SK-N-SH treated with all-trans-retinoic acid at 6 μM for 48 hours (cell line): ENCODE results near the gene EPS8L2.
"Not testable (repeated sequence)": the region's sequence is repeated elsewhere in the genome, so short reads cannot be mapped to it uniquely, and the experiment has no call there.

Experiments
- ATAC-seq: fragments of 200-7000 bp; cut with Tn5 transposase; 3 replicates; pipeline ENCODE4 v1.9.1; 2020; ENCODE audit warnings: mild to moderate bottlenecking, moderate library complexity
- ARNTL ChIP-seq: fragments of 450-650 bp; formaldehyde crosslinking; IDR thresholded peaks from 2 replicates; pipeline ENCODE4 v1.5.0; 2020; ENCODE audit warnings: low read depth, mild to moderate bottlenecking, moderate library complexity, borderline replicate concordance
- BACH2 ChIP-seq: fragments of 250-450 bp; sonication (Bioruptor Pico); IDR thresholded peaks from 2 replicates; pipeline ENCODE4 v1.9.0; 2021; ENCODE audit warnings: mild to moderate bottlenecking, borderline replicate concordance
- CREB5 ChIP-seq: fragments of 250-450 bp; sonication (Bioruptor Pico); IDR thresholded peaks from 2 replicates; pipeline ENCODE4 v1.5.1; 2020; ENCODE audit warnings: low read depth, mild to moderate bottlenecking, moderate library complexity
- CSDC2 ChIP-seq: fragments of 250-450 bp; sonication (Bioruptor Pico); IDR thresholded peaks from 2 replicates; pipeline ENCODE4 v1.5.0; 2020; ENCODE audit warnings: mild to moderate bottlenecking, moderate library complexity
- ESRRG ChIP-seq: fragments of 250-450 bp; sonication (Bioruptor Pico); IDR thresholded peaks from 2 replicates; pipeline ENCODE4 v1.6.1; 2021; ENCODE audit warnings: mild to moderate bottlenecking
- GLIS3 ChIP-seq: fragments of 250-450 bp; sonication (Bioruptor Pico); IDR thresholded peaks from 2 replicates; pipeline ENCODE4 v1.5.0; 2020; ENCODE audit warnings: mild to moderate bottlenecking, moderate library complexity
- OSR1 ChIP-seq: fragments of 250-450 bp; sonication (Bioruptor Pico); IDR thresholded peaks from 2 replicates; pipeline ENCODE4 v1.8.0; 2022; ENCODE audit warnings: moderate library complexity, mild to moderate bottlenecking, inconsistent platforms
- PATZ1 ChIP-seq: fragments of 250-450 bp; sonication (Bioruptor Pico); IDR thresholded peaks from 2 replicates; pipeline ENCODE4 v1.8.0; 2020; ENCODE audit warnings: mild to moderate bottlenecking, moderate library complexity, borderline replicate concordance
- PPARA ChIP-seq: fragments of 250-450 bp; sonication (Bioruptor Pico); IDR thresholded peaks from 2 replicates; pipeline ENCODE4 v1.5.0; 2020; ENCODE audit warnings: mild to moderate bottlenecking, borderline replicate concordance
- RARB ChIP-seq: fragments of 250-450 bp; sonication (Bioruptor Pico); IDR thresholded peaks from 2 replicates; pipeline ENCODE4 v1.8.0; 2021; ENCODE audit warnings: mild to moderate bottlenecking, moderate library complexity
- SNAI2 ChIP-seq: fragments of 250-450 bp; sonication (Bioruptor Pico); IDR thresholded peaks from 2 replicates; pipeline ENCODE4 v1.5.0; 2020; ENCODE audit warnings: mild to moderate bottlenecking, moderate library complexity
- TCF4 ChIP-seq: fragments of 250-450 bp; sonication (Bioruptor Pico); IDR thresholded peaks from 2 replicates; pipeline ENCODE4 v1.8.0; 2021; ENCODE audit warnings: mild to moderate bottlenecking, moderate library complexity, borderline replicate concordance
- TOX ChIP-seq: fragments of 250-450 bp; sonication (Bioruptor Pico); IDR thresholded peaks from 2 replicates; pipeline ENCODE4 v1.8.0; 2021; ENCODE audit warnings: mild to moderate bottlenecking, moderate library complexity, borderline replicate concordance
- TSHZ2 ChIP-seq: fragments of 250-450 bp; sonication (Bioruptor Pico); IDR thresholded peaks from 2 replicates; pipeline ENCODE4 v1.5.0; 2020; ENCODE audit warnings: mild to moderate bottlenecking, moderate library complexity
- ZC3H10 ChIP-seq: fragments of 250-450 bp; sonication (Bioruptor Pico); IDR thresholded peaks from 2 replicates; pipeline ENCODE4 v1.5.1; 2021; ENCODE audit warnings: mild to moderate bottlenecking, moderate library complexity
- ZFP3 ChIP-seq: fragments of 250-450 bp; sonication (Bioruptor Pico); IDR thresholded peaks from 2 replicates; pipeline ENCODE4 v1.5.0; 2020; ENCODE audit warnings: mild to moderate bottlenecking, moderate library complexity
- ZFP30 ChIP-seq: fragments of 450-650 bp; formaldehyde crosslinking; IDR thresholded peaks from 2 replicates; pipeline ENCODE4 v1.5.0; 2022; ENCODE audit warnings: mild to moderate bottlenecking, moderate library complexity
- ZNF565 ChIP-seq: fragments of 450-650 bp; formaldehyde crosslinking; conservative IDR thresholded peaks from 2 replicates; pipeline ENCODE4 v1.5.0; 2020; ENCODE audit warnings: low read depth, mild to moderate bottlenecking, moderate library complexity
- ZNF70 ChIP-seq: fragments of 450-650 bp; formaldehyde crosslinking; IDR thresholded peaks from 2 replicates; pipeline ENCODE4 v1.5.0; 2020; ENCODE audit warnings: mild to moderate bottlenecking, moderate library complexity
- ZNF8 ChIP-seq: fragments of 450-650 bp; formaldehyde crosslinking; IDR thresholded peaks from 2 replicates; pipeline ENCODE4 v1.5.0; 2020; ENCODE audit warnings: mild to moderate bottlenecking, moderate library complexity

Gene EPS8L2

GRCh38 chr11:729492-730074, 23.6 kb downstream of the EPS8L2 start (continued):
- TF ChIP-seq CREB5 (CRISPR knock-in tag) (no peak), GLIS3 (CRISPR knock-in tag) (no peak), ZFP30 (CRISPR knock-in tag) (no peak), ESRRG (no peak), ZNF8 (no peak), RARB (CRISPR knock-in tag) (no peak), TCF4 (no peak), OSR1 (CRISPR knock-in tag) (no peak)

- ATAC-seq: no peak
- TF ChIP-seq BACH2 (CRISPR knock-in tag) (no peak), ZNF70 (CRISPR knock-in tag) (no peak), ZNF8 (no peak), TSHZ2 (no peak), TOX (CRISPR knock-in tag) (no peak), ZNF565 (no peak), ESRRG (no peak)
- TF ChIP-seq, all 23 proteins: peak for 0
These were observed 27.0 kb downstream of the EPS8L2 start for GRCh38 chr11:733072-733471.

GRCh38 chr11:734541-734940, 28.5 kb downstream of the EPS8L2 start:
- ATAC-seq: not testable (repeated sequence)

GRCh38 chr11:737366-737765, 31.3 kb downstream of the EPS8L2 start:
- TF ChIP-seq SNAI2 (CRISPR knock-in tag) (no peak), CSDC2 (no peak), RARB (CRISPR knock-in tag) (no peak), TCF4 (no peak), ARNTL (CRISPR knock-in tag) (no peak), ESRRG (no peak), ZNF565 (no peak), GLIS3 (CRISPR knock-in tag) (no peak), ZFP3 (no peak), PPARA (CRISPR knock-in tag) (no peak), PATZ1 (CRISPR knock-in tag) (no peak), OSR1 (CRISPR knock-in tag) (no peak), ZC3H10 (no peak), TSHZ2 (no peak), CREB5 (CRISPR knock-in tag) (no peak)
- peak; percentile 28; the same call in 1 of the 3 replicates for ATAC-seq

- not testable (repeated sequence) for ATAC-seq
These were observed 31.9 kb downstream of the EPS8L2 start for GRCh38 chr11:737899-738298.
